Mucosa of descending colon (tissue), 3 donors: ENCODE measurements around the gene SMAD5. TPM values are rescaled to one million over a fixed set of nuclear protein-coding genes. Genes with fewer than 3 reads are reported as not detected.

ENCODE experiments used
- ATAC-seq: fragments of 200-7000 bp; cut with Tn5 transposase; one replicate; pipeline ENCODE4 v1.9.1; 2020; ENCODE audit warnings: mild to moderate bottlenecking, moderate library complexity
- DNase-seq, 3 donors: peaks; one replicate each; pipeline ENCODE4 v3.0.0-alpha.2; 2020
- H3K36me3 ChIP-seq: fragments of 200-600 bp; one replicate; pipeline ENCODE4 v1.8.0; 2021; ENCODE audit warnings: low read depth, mild to moderate bottlenecking
- H3K4me1 ChIP-seq: fragments of 200-600 bp; one replicate; pipeline ENCODE4 v1.8.0; 2021; ENCODE audit warnings: low read depth, mild to moderate bottlenecking
- H3K4me3 ChIP-seq: fragments of 200-600 bp; one replicate; pipeline ENCODE4 v1.8.0; 2021; ENCODE audit warnings: mild to moderate bottlenecking
- H3K9me3 ChIP-seq: fragments of 200-600 bp; one replicate; pipeline ENCODE4 v1.8.0; 2021; ENCODE audit warnings: mild to moderate bottlenecking
- intact Hi-C, 2 donors: fragments of 100-400 bp; cut with DNase I in 1 of 2; cut with micrococcal nuclease in 1 of 2; formaldehyde crosslinking; loops; one replicate each; pipeline versions ENCODE4 v1.11.0 to v1.11.1; 2022; cut with DNase I, micrococcal nuclease
- total RNA-seq, 3 donors: library from RNA; stranded (reverse); fragmentation: NEBNext Ultra II Directional in 2 of 3; extraction: Animal tissue kit (Norgen Biotek cat#: 25700) in 2 of 3; gene quantifications; one replicate each; pipeline versions ENCODE4 v1.2.1 to v1.2.4, GENCODE V29; 2021 to 2023
- TF ChIP-seq, protein P1 (sequence below): fragments of 200-600 bp; IDR thresholded peaks from one replicate; pipeline ENCODE4 v1.8.0; 2022; ENCODE audit warnings: antibody characterized with exemption, mild to moderate bottlenecking
- donor health status: DM: no; HTN: no; CAD: no; lungs with moderate emphysema.
- donor health status: DM: no; HTN: no; CAD: no.
- donor health status: DM: no; HTN: yes; CAD: no.

SMAD5 gene
- total RNA-seq, 3 donors from 2014 or later = 39.7 to 79.8 (median 42.0) TPM

- Histone ChIP-seq H3K4me1 (no peaks in the 10 kb centered on the region), H3K9me3 (no peaks in the 10 kb centered on the region), H3K4me3 (no peak overlapping the region), H3K36me3 (no peaks in the 10 kb centered on the region)
- intact Hi-C loops = no loop called here
- ATAC-seq (no peak), DNase-seq (no peak)
- TF ChIP-seq, protein P1, sequence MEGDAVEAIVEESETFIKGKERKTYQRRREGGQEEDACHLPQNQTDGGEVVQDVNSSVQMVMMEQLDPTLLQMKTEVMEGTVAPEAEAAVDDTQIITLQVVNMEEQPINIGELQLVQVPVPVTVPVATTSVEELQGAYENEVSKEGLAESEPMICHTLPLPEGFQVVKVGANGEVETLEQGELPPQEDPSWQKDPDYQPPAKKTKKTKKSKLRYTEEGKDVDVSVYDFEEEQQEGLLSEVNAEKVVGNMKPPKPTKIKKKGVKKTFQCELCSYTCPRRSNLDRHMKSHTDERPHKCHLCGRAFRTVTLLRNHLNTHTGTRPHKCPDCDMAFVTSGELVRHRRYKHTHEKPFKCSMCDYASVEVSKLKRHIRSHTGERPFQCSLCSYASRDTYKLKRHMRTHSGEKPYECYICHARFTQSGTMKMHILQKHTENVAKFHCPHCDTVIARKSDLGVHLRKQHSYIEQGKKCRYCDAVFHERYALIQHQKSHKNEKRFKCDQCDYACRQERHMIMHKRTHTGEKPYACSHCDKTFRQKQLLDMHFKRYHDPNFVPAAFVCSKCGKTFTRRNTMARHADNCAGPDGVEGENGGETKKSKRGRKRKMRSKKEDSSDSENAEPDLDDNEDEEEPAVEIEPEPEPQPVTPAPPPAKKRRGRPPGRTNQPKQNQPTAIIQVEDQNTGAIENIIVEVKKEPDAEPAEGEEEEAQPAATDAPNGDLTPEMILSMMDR = no peak
Measured at GRCh38 chr5:136202469-136203205, 70.0 kb downstream of the SMAD5 start.

DNA sequence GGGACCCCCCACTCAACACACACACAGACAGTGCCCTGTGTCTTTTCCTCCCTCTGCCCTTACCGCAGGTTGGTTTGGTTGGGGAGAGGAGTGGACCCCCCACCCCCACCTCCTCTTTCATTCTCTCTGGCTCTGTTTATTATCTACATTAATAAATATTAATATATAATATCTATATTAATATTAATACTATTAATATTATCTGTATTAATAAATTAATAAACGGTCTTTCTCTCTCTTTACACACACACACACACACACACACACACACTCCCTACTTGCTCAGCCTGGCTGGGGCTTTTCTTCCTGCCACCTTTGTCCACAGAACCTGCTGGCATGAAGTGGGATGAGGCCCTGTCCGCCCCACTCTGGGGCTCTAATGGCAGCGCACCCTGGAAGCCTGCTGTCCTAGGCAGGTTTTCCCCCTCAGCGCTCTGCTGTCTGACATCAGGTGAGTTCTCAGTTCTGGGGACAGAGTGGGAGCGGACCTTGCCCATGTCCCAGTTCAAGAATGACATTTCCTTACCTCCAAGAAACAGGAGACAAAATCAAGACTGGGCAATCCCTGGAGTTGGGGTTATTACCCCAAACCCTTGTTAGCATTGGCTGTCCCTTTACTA lies 70.8 kb downstream of the SMAD5 start:
- no peak for ATAC-seq
- H3K9me3 ChIP-seq = no peaks in the 10 kb centered on the region
- H3K4me1 ChIP-seq = no peaks in the 10 kb centered on the region
- H3K4me3 ChIP-seq = no peak overlapping the region
- intact Hi-C loops = no loop called here
- TF ChIP-seq, protein P1 = no peak
- DNase-seq = no peak
- no peaks in the 10 kb centered on the region for H3K36me3 ChIP-seq

GRCh38 chr5:136205061-136205702 lies 72.5 kb downstream of the SMAD5 start:
- TF ChIP-seq, protein P1 = no peak
- Histone ChIP-seq H3K36me3 (no peaks in the 10 kb centered on the region), H3K4me1 (no peaks in the 10 kb centered on the region), H3K4me3 (no peak overlapping the region), H3K9me3 (no peaks in the 10 kb centered on the region)
- ATAC-seq = no peak
- no peak for DNase-seq
- intact Hi-C loops = no loop called here

GRCh38 chr5:136205941-136206340 lies 73.3 kb downstream of the SMAD5 start:
- Histone ChIP-seq H3K36me3 (no peaks in the 10 kb centered on the region), H3K4me1 (no peaks in the 10 kb centered on the region), H3K9me3 (no peaks in the 10 kb centered on the region), H3K4me3 (no peak overlapping the region)
- ATAC-seq (no peak), DNase-seq (no peak)
- intact Hi-C loops = no loop called here
- TF ChIP-seq, protein P1 = no peak

DNA sequence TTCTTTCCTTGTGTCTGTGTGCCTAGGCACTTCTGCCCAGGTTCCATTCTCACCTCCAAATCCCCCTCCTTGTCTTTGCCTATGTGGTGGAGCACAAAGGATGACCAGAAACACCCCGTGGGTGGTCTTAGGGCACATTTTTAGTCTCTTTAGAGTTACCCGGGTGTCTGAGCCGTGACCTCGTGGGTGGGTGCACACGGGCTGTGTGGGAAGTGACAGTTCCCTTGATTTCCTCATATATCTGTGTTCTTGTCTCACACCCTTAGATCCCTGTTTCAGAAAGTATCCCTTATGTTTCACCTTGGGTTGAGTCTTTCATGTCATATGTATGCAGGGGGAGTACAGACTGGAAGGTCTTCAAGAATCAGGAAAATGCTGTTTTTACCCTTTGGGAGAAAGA lies 73.7 kb downstream of the SMAD5 start:
- DNase-seq (no peak), ATAC-seq (no peak)
- Histone ChIP-seq H3K4me1 (no peaks in the 10 kb centered on the region), H3K9me3 (no peaks in the 10 kb centered on the region), H3K4me3 (no peak overlapping the region), H3K36me3 (no peaks in the 10 kb centered on the region)
- intact Hi-C loops = no loop called here
- TF ChIP-seq, protein P1 = no peak
